Effector CD4-positive, alpha-beta T cell (primary cell): ENCODE results near the gene ARRB1.
"Not testable (repeated sequence)": the region's sequence is repeated elsewhere in the genome, so short reads cannot be mapped to it uniquely, and the experiment has no call there.

Experiments
- DNase-seq: peaks from one replicate; pipeline ENCODE4 v3.0.0-alpha.2; 2020

ARRB1 gene

GRCh38 chr11:75298191-75298975, 53.1 kb downstream of the ARRB1 start:
- DNase-seq, result no peak

GRCh38 chr11:75293903-75294302, 57.6 kb downstream of the ARRB1 start:
- DNase-seq, result no peak

GRCh38 chr11:75292943-75293342, 58.5 kb downstream of the ARRB1 start:
- DNase-seq, result no peak

- no peak for DNase-seq
Measured at GRCh38 chr11:75291741-75292140, 59.7 kb downstream of the ARRB1 start.

GRCh38 chr11:75289919-75290318, 61.5 kb downstream of the ARRB1 start:
- no peak for DNase-seq

GRCh38 chr11:75289511-75289760, 62.0 kb downstream of the ARRB1 start:
- no peak for DNase-seq

- no peak for DNase-seq
Measured at GRCh38 chr11:75287579-75287978, 63.9 kb downstream of the ARRB1 start.

- DNase-seq, result no peak
Measured at GRCh38 chr11:75286826-75287465, 64.5 kb downstream of the ARRB1 start.

- DNase-seq, result no peak
Measured at GRCh38 chr11:75285776-75286360, 65.6 kb downstream of the ARRB1 start.

GRCh38 chr11:75283391-75283931, 68.0 kb downstream of the ARRB1 start:
- no peak for DNase-seq

GRCh38 chr11:75281469-75282095, 69.9 kb downstream of the ARRB1 start:
- no peak for DNase-seq

- DNase-seq, result no peak
Measured at GRCh38 chr11:75280770-75281468, 70.5 kb downstream of the ARRB1 start.

GRCh38 chr11:75280227-75280701, 71.2 kb downstream of the ARRB1 start:
- peak; percentile 65 for DNase-seq

GRCh38 chr11:75279273-75279672, 72.2 kb downstream of the ARRB1 start:
- no peak for DNase-seq

- no peak for DNase-seq
Measured at GRCh38 chr11:75277991-75278790, 73.3 kb downstream of the ARRB1 start.

- no peak for DNase-seq
Measured at GRCh38 chr11:75277211-75277805, 74.2 kb downstream of the ARRB1 start.

GRCh38 chr11:75276686-75277085, 74.8 kb downstream of the ARRB1 start:
- no peak for DNase-seq

GRCh38 chr11:75276186-75276585, 75.3 kb downstream of the ARRB1 start:
- DNase-seq, result no peak

GRCh38 chr11:75275581-75275980, 75.9 kb downstream of the ARRB1 start:
- DNase-seq, result peak; percentile 64

- not testable (repeated sequence) for DNase-seq
Measured at GRCh38 chr11:75274716-75275115, 76.7 kb downstream of the ARRB1 start.
